OCI-LY7 (cell line): ENCODE data around the gene DEGS2.

Experiments used
- EZH2phosphoT487 ChIP-seq: fragments of 200-600 bp; sonication (generic); IDR thresholded peaks from 2 replicates; pipeline ENCODE4 v1.6.1; 2018; ENCODE audit warnings: low read depth, borderline replicate concordance, mild to moderate bottlenecking, mixed run types, antibody characterized with exemption, low read length, moderate library complexity, mixed read lengths
- TF ChIP-seq, protein P1 (sequence below): fragments of 200-600 bp; sonication (generic); conservative IDR thresholded peaks from 2 replicates; pipeline ENCODE4 v1.5.1; 2014; ENCODE audit warnings: mild to moderate bottlenecking, antibody characterized with exemption, low read length, moderate library complexity, mixed read lengths

DNA sequence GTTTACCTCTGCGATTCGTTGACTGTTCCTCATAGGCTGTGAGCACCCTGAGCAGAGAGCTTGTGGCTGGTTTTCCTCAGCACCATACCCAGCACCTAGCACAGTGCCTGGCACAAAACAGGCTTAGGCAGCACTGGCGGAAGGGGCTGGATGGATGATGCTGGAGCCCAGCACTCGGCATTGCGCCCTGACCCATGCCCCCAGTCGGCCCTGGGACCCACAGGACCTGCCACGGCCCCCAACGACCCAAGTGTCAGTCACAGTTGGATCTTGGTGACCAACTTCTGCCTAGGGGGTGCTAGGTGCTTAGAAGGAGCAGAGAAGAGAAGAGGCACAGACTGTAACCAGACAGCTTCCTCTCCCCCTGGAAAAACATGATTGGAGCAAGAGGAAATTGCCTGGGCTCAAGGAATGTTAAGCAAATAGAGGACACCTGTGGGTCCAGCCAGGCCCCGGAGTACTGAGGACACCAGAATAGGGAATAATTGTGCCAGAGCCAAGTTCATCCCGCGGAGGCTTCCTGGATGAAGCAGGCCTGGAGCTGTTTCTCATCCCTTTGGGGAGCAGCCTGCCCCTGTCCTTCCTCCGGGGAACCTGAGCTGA, 31.5 kb downstream of the DEGS2 start:
- TF ChIP-seq, protein P1, sequence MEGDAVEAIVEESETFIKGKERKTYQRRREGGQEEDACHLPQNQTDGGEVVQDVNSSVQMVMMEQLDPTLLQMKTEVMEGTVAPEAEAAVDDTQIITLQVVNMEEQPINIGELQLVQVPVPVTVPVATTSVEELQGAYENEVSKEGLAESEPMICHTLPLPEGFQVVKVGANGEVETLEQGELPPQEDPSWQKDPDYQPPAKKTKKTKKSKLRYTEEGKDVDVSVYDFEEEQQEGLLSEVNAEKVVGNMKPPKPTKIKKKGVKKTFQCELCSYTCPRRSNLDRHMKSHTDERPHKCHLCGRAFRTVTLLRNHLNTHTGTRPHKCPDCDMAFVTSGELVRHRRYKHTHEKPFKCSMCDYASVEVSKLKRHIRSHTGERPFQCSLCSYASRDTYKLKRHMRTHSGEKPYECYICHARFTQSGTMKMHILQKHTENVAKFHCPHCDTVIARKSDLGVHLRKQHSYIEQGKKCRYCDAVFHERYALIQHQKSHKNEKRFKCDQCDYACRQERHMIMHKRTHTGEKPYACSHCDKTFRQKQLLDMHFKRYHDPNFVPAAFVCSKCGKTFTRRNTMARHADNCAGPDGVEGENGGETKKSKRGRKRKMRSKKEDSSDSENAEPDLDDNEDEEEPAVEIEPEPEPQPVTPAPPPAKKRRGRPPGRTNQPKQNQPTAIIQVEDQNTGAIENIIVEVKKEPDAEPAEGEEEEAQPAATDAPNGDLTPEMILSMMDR: no peak
- TF ChIP-seq EZH2phosphoT487: no peak
